GM10266 (cell line): ENCODE results near the gene TP73.
A peak's percentile ranks its signal among the peaks of the same experiment; 100 is the strongest.

ENCODE experiments used
- DNase-seq: peaks from one replicate; pipeline ENCODE4 v3.0.0; 2012; ENCODE audit errors: extremely low spot score
- TF ChIP-seq, protein P1 (sequence below): IDR thresholded peaks from 2 replicates; pipeline ENCODE4 v1.5.1; 2012; ENCODE audit warnings: mild to moderate bottlenecking, low read depth; ENCODE audit not compliant: control insufficient read depth, insufficient read depth; ENCODE audit errors: missing control alignments

The TP73 gene

DNA sequence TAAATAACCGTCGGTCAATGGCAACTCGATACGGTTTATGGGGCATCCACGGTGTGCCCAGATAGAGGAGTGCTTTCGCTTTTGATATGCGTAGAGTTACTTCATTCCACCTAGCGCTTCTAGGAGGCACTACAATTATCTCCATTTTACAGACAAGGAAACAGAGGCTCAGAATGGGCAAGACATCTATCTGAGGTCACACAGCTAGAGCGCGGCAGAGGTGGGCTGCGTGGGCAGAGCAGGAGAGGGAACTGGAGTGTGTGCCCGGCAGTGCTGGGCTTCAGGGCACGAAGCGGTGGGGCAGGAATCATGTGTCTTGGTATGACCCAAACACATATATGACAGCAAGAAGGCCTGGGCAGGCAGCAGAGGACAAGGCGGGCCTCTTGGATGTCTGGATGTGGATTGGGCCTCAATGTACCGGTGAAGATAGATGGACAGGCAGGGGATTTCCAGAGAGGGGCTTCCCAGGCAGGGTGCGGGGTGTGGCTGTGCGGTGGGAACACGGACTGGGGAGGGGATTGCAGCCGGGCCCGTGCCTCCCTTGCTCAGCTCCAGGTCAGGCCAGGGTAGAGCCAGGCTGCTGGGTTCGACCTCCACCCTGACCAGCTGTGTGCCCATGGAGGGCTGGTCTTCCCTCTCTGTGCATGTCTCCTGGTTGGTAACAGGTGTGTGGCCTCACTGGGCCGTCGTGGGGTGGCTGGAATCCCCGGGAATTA, 21.2 kb downstream of the TP73 start:
- TF ChIP-seq, protein P1, sequence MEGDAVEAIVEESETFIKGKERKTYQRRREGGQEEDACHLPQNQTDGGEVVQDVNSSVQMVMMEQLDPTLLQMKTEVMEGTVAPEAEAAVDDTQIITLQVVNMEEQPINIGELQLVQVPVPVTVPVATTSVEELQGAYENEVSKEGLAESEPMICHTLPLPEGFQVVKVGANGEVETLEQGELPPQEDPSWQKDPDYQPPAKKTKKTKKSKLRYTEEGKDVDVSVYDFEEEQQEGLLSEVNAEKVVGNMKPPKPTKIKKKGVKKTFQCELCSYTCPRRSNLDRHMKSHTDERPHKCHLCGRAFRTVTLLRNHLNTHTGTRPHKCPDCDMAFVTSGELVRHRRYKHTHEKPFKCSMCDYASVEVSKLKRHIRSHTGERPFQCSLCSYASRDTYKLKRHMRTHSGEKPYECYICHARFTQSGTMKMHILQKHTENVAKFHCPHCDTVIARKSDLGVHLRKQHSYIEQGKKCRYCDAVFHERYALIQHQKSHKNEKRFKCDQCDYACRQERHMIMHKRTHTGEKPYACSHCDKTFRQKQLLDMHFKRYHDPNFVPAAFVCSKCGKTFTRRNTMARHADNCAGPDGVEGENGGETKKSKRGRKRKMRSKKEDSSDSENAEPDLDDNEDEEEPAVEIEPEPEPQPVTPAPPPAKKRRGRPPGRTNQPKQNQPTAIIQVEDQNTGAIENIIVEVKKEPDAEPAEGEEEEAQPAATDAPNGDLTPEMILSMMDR = peak; percentile 24
- peak; percentile 65 for DNase-seq

DNA sequence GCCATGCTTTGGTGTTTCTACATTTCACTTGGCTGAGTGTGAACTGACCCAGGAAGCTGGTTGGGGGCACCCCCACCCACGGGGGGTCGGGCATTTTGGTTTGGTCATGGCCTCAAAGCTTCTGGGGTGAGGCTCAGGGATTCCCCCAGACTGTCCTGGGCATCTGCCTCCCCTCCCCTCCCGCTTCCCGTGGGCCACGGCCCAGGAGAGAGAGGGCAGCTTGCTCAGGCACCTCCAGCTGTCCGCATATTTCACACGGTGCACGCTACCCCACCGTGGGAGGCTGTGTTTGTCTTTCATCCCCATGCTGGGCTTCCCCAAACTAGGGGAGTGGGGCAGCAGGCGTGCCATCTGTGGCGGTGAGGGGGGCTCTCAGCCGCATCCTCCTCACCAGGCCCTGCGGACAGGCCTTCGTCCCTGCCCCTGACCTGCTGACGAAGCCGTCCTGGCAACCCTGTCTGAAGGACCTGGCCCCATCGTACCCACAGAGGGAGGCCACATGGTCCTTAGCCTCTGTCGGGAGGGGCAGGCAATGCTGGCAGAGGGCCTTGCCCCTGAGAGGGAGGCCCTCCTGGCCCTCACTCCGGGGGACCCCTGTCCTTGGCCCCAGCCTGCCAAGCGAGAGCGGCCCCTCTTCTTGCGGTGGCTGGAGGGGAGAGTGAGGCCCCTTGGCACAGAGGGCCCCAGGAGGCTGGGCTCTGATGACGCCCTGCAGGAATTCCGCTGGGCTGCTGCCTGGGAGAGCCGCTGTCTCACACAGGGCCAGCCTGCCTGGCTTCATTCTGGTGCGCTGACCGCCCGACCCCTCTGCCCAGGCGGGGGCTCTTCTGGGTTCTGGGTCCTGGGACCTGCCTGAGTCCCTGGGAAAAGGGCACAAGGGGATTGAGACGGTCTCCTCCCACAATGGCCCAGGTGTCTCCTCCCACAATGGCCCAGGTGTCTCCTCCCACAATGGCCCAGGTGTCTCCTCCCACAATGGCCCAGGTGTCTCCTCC, 22.1 kb downstream of the TP73 start:
- TF ChIP-seq, protein P1 = no peak
- no peak for DNase-seq

DNA sequence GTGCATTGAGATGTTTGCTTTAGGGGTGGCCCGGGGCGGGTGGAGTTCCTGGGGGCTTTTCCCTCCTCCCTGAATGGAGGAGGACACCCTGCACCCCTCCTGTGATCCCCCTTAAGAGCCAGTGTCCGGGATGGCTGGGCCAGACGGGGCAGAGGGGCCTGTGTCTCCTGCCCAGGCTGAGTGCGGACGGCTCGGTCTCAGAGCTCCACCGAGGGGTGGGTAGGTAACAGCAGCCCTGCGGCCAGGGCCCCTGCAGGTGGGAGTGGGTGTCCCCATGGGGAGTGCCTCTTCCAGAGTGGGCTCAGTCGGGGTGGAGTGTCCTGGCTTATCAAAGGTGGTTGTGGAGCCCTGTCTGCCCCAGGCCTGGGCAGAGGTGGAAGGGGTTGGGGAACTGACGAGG, 23.1 kb downstream of the TP73 start:
- TF ChIP-seq, protein P1 = no peak
- no peak for DNase-seq

DNA sequence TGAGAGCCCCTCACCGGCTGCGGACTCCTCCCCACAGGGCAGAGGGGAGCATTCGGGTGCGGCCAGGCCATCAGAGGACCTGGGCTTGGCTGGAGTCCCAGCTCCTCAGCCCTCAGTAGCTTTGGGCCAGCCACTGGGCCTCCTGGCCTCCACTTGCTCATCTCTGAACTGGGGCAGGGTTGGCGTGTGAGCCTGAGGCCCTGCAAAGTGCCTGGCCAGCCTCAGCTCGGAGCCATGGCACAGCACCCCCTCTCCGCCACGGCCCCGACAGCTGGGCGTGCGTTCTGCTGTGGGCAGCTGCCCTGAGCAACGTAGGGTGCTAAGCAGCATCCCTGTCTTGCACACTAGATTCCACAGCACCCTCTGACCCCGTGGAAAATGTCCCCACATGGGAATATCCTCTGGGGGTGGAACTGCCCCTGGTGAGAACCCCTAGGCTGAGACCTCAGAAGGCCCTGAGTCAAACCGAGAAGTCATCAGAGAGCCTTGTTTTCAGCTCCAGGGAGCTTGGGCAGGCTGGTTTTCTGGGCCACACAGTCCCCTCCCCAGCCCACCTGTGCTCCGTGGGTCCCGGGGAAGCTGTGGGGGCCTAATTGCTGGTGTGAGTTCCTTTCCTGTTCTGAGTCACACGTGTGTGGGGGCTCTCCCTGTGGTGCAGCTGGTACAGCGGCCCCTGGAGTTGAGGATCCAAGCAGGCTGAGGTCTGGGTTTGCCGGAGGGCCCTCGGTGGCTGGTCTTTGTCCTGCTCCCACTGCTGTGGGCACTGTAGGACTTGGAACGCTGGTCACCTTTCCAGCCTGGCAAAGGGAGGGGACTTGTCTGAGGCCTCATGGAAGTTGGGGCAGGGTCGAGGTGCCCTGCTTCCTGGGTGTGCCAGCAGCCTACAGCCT, 24.5 kb downstream of the TP73 start:
- TF ChIP-seq, protein P1 = peak; percentile 41
- DNase-seq = peak; percentile 79

DNA sequence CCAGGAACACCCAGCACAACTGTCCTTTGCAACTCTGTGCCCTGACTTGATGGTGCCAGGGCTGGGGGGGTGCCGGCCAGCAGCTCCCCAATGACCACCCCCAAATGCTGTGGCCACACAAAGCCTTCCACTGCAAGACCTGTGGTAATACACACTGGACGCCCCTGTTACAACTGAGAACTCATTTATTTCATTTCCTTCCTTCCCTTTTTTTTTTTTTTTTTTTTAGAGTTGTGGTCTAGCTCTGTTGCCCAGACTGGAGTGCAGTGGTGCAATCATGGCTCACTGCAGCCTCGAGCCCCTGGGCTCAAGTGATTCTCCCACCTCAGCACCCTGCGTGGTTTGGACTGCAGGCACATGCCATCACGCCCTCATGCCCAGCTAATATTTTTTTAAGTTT, 25.2 kb downstream of the TP73 start:
- TF ChIP-seq, protein P1 = no peak
- no peak for DNase-seq

DNA sequence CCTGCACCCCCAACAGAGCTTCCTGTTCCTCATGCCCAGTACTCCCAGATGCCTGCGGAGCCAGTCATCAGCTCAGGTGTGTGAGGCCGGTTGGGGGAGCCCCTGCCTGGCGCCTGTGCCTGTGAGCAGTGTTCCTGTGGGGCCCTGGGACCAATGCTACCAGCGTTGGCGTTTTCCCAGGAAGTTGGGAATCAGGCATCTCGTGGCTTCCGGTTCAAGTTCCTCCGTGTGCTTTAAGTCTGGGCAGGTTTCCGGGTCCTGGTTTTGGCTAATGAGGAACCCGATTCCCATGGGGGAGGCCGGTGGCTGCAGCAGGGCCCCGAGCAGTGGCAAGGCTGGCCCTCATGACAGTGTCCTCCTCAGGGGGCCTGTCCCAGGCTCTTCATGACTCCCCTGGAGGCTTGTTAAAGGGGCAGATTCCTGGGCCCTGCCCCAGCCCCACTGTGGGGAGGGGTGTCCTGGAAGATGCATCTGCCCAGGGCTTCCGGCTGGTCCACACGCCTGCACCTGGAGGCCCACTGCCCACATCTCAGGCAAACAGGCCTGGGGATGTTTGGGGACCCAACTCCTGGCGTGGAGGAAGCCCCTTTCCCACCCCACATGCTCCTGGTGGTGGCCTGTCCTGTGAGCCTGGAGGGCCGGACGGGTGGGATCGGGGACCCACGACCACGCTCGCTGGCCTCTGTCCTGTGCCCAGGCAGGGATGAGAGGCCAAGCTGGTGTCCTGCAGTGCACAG, 26.2 kb downstream of the TP73 start:
- no peak for DNase-seq
- TF ChIP-seq, protein P1 = peak; percentile 20
